Measurements from ENCODE around the gene P2RX4.

- TF ChIP-seq SUZ12 (IDR thresholded peaks at IDR 0.05; ENCODE audit: low read length) = no peak
- TF ChIP-seq CREB1 (IDR thresholded peaks at IDR 0.05) = no peak
- no peak for TF ChIP-seq CTCF (IDR thresholded peaks at IDR 0.05; ENCODE audit: control extremely low read depth in 1 of 3, insufficient read depth in 1 of 3, low read depth in 1 of 3, low read length in 3 of 3)
- TF ChIP-seq CHD7 (IDR thresholded peaks at IDR 0.05; ENCODE audit: insufficient replicate concordance, low read length) = no peak
- TF ChIP-seq TCF12 (IDR thresholded peaks at IDR 0.05; ENCODE audit: low read depth, low read length) = no peak
- no peak for TF ChIP-seq JUN (IDR thresholded peaks at IDR 0.05; ENCODE audit: low read depth, low read length)
- no peak for TF ChIP-seq RAD21 (IDR thresholded peaks at IDR 0.05 in 1 of 2, conservative IDR thresholded peaks at IDR 0.05 in 1 of 2; ENCODE audit: low read depth in 2 of 2, low read length in 2 of 2)
- TF ChIP-seq TAF1 (IDR thresholded peaks at IDR 0.05; ENCODE audit: low read depth, low read length) = no peak
- TF ChIP-seq SIN3A (conservative IDR thresholded peaks at IDR 0.05 in 1 of 2, IDR thresholded peaks at IDR 0.05 in 1 of 2; ENCODE audit: low read depth in 1 of 2, low read length in 2 of 2) = no peak
- no peak for TF ChIP-seq EP300 (IDR thresholded peaks at IDR 0.05; ENCODE audit: borderline replicate concordance in 1 of 2, low read depth in 2 of 2, low read length in 2 of 2)
- no peak for TF ChIP-seq TEAD4 (IDR thresholded peaks at IDR 0.05; ENCODE audit: low read depth, low read length)
- no peak for TF ChIP-seq ZNF274 (IDR thresholded peaks at IDR 0.05; ENCODE audit: borderline replicate concordance, extremely low read depth, low read length)
- no peak for TF ChIP-seq GABPA (IDR thresholded peaks at IDR 0.05; ENCODE audit: borderline replicate concordance, insufficient read depth, low read length)
These were observed 37.1 kb downstream of the P2RX4 start for GRCh38 chr12:121246893-121247557.
